WTC11 (cell line): Measurements from ENCODE around the gene TMEM119. TPM values are rescaled to one million over a fixed set of nuclear protein-coding genes. Genes with fewer than 3 reads are reported as not detected.

ENCODE experiments used
- ATAC-seq: fragments of 200-7000 bp; cut with Tn5 transposase; 2 replicates; pipeline ENCODE4 v1.10.0; 2021; ENCODE audit warnings: mild to moderate bottlenecking, moderate library complexity
- CTCF ChIA-PET: fragments of 300-600 bp; sonication (Branson Sonifier 250); formaldehyde crosslinking; loops from one replicate; lab custom pipeline; 2021; ENCODE audit warnings: antibody characterized with exemption; lab: Charles Lee
- POLR2A ChIA-PET: fragments of 350-600 bp; sonication (Branson Sonifier 250); formaldehyde crosslinking; loops from one replicate; lab custom pipeline; 2021; ENCODE audit warnings: antibody characterized with exemption; lab: Charles Lee
- DNase-seq: peaks from one replicate; pipeline ENCODE4 v3.0.0; 2021; ENCODE audit warnings: low spot score
- H3K27ac Mint-ChIP-seq: 2 replicates; pipeline ENCODE4 v1.8.0; 2021; ENCODE audit warnings: mixed read lengths
- H3K27me3 Mint-ChIP-seq: 2 replicates; pipeline ENCODE4 v1.8.0; 2021; ENCODE audit warnings: low read depth, mild to moderate bottlenecking, moderate library complexity, mixed read lengths
- H3K36me3 Mint-ChIP-seq: 2 replicates; pipeline ENCODE4 v1.8.0; 2021; ENCODE audit warnings: mixed read lengths
- H3K4me1 Mint-ChIP-seq: 2 replicates; pipeline ENCODE4 v1.8.0; 2022; ENCODE audit warnings: mixed read lengths
- H3K4me3 Mint-ChIP-seq: 2 replicates; pipeline ENCODE4 v1.8.0; 2021; ENCODE audit warnings: mild to moderate bottlenecking, moderate library complexity, mixed read lengths
- H3K9me3 Mint-ChIP-seq: 2 replicates; pipeline ENCODE4 v1.8.0; 2021; ENCODE audit warnings: mixed read lengths
- AR ChIP-seq: fragments of 250-450 bp; sonication (Bioruptor Pico); IDR thresholded peaks from 2 replicates; pipeline ENCODE4 v1.9.0; 2021; ENCODE audit warnings: mild to moderate bottlenecking
- ATF2 ChIP-seq: sonication (generic); formaldehyde crosslinking; IDR thresholded peaks from 2 replicates; pipeline ENCODE4 v1.8.1; 2022; ENCODE audit warnings: low read depth, missing genetic modification reagents, borderline replicate concordance
- CREM ChIP-seq: sonication (generic); formaldehyde crosslinking; IDR thresholded peaks from 2 replicates; pipeline ENCODE4 v1.8.1; 2022; ENCODE audit warnings: mild to moderate bottlenecking, missing genetic modification reagents, moderate library complexity
- E2F5 ChIP-seq: sonication (generic); formaldehyde crosslinking; IDR thresholded peaks from 2 replicates; pipeline ENCODE4 v1.8.1; 2022; ENCODE audit warnings: mild to moderate bottlenecking, moderate library complexity, missing genetic modification reagents
- ETV6 ChIP-seq: sonication (generic); formaldehyde crosslinking; IDR thresholded peaks from 2 replicates; pipeline ENCODE4 v1.8.1; 2022; ENCODE audit warnings: mild to moderate bottlenecking, missing genetic modification reagents
- MLX ChIP-seq: sonication (generic); formaldehyde crosslinking; IDR thresholded peaks from 2 replicates; pipeline ENCODE4 v1.8.1; 2023; ENCODE audit warnings: mild to moderate bottlenecking, missing genetic modification reagents, moderate library complexity
- NFYB ChIP-seq: sonication (generic); formaldehyde crosslinking; conservative IDR thresholded peaks from 2 replicates; pipeline ENCODE4 v1.8.0; 2022; ENCODE audit warnings: low read depth, missing genetic modification reagents
- PRRX2 ChIP-seq: fragments of 250-450 bp; sonication (Bioruptor Pico); IDR thresholded peaks from 2 replicates; pipeline ENCODE4 v1.8.0; 2021; ENCODE audit warnings: mild to moderate bottlenecking
- SMAD3 ChIP-seq: sonication (generic); formaldehyde crosslinking; IDR thresholded peaks from 2 replicates; pipeline ENCODE4 v1.8.0; 2022; ENCODE audit warnings: missing genetic modification reagents, mild to moderate bottlenecking, borderline replicate concordance
- STAT6 ChIP-seq: sonication (generic); formaldehyde crosslinking; conservative IDR thresholded peaks from 2 replicates; pipeline ENCODE4 v1.8.1; 2023; ENCODE audit warnings: mild to moderate bottlenecking, low read depth, missing genetic modification reagents, moderate library complexity
- ZBTB43 ChIP-seq: sonication (generic); formaldehyde crosslinking; IDR thresholded peaks from 2 replicates; pipeline ENCODE4 v1.8.1; 2023; ENCODE audit warnings: mild to moderate bottlenecking, missing genetic modification reagents
- ZMAT4 ChIP-seq: fragments of 250-450 bp; sonication (Bioruptor Pico); IDR thresholded peaks from 2 replicates; pipeline ENCODE4 v1.9.0; 2021; ENCODE audit warnings: mild to moderate bottlenecking
- ZNF263 ChIP-seq: sonication (generic); formaldehyde crosslinking; IDR thresholded peaks from 2 replicates; pipeline ENCODE4 v1.8.1; 2022; ENCODE audit warnings: low read depth, mild to moderate bottlenecking, moderate library complexity, missing genetic modification reagents
- ZNF396 ChIP-seq: fragments of 250-450 bp; sonication (Bioruptor Pico); IDR thresholded peaks from 2 replicates; pipeline ENCODE4 v1.8.0; 2021; ENCODE audit warnings: mild to moderate bottlenecking, moderate library complexity, borderline replicate concordance
- ZNF512 ChIP-seq: sonication (generic); formaldehyde crosslinking; IDR thresholded peaks from 2 replicates; pipeline ENCODE4 v1.8.1; 2022; ENCODE audit warnings: missing genetic modification reagents, borderline replicate concordance
- ZSCAN18 ChIP-seq: fragments of 250-450 bp; sonication (Bioruptor Pico); IDR thresholded peaks from 2 replicates; pipeline ENCODE4 v2.1.2; 2022; ENCODE audit warnings: mild to moderate bottlenecking, moderate library complexity
- total RNA-seq: library from RNA; stranded (reverse); gene quantifications from 3 replicates; pipeline ENCODE4 v1.2.3, GENCODE V29; 2021

The TMEM119 gene
- total RNA-seq, 1 experiment from 2014 or later: 0.20 TPM

- POLR2A ChIA-PET: no interaction called here
- Mint-ChIP-seq H3K9me3 (no peaks in the 10 kb centered on the region), H3K27me3 (no peaks in the 10 kb centered on the region), H3K4me3 (no peak overlapping the region), H3K36me3 (no peaks in the 10 kb centered on the region), H3K4me1 (peaks cover 12% of the 10 kb centered on the region), H3K27ac (no peak overlapping the region)
- DNase-seq (no peak), ATAC-seq (no peak)
- TF ChIP-seq SMAD3 (CRISPR knock-in tag): no peak
- no peak for TF ChIP-seq ZBTB43
- no peak for TF ChIP-seq ZMAT4 (CRISPR knock-in tag)
- TF ChIP-seq PRRX2 (CRISPR knock-in tag): no peak
- TF ChIP-seq ZSCAN18 (CRISPR knock-in tag): no peak
- TF ChIP-seq ATF2: no peak
- TF ChIP-seq ETV6 (CRISPR knock-in tag): no peak
- TF ChIP-seq STAT6: no peak
- TF ChIP-seq ZNF263: no peak
- no peak for TF ChIP-seq NFYB (CRISPR knock-in tag)
- TF ChIP-seq ZNF512 (CRISPR knock-in tag): no peak
- CTCF ChIA-PET: no interaction called here
These were observed 5.6 kb downstream of the TMEM119 start for GRCh38 chr12:108592033-108592909.

- POLR2A ChIA-PET: no interaction called here
- CTCF ChIA-PET: no interaction called here
- TF ChIP-seq MLX (no peak), ZNF396 (no peak), AR (CRISPR knock-in tag) (no peak), CREM (CRISPR knock-in tag) (no peak), ZMAT4 (CRISPR knock-in tag) (no peak), E2F5 (CRISPR knock-in tag) (no peak)
These were observed 6.5 kb downstream of the TMEM119 start for GRCh38 chr12:108591267-108591980.

More at GRCh38 chr12:108591267-108591980, 6.5 kb downstream of the TMEM119 start:
- peaks cover 12% of the 10 kb centered on the region for H3K4me1 Mint-ChIP-seq
- H3K27ac Mint-ChIP-seq: no peak overlapping the region
- no peaks in the 10 kb centered on the region for H3K36me3 Mint-ChIP-seq
- H3K9me3 Mint-ChIP-seq: no peaks in the 10 kb centered on the region
- DNase-seq (no peak), ATAC-seq (no peak)
- no peaks in the 10 kb centered on the region for H3K27me3 Mint-ChIP-seq
- no peak overlapping the region for H3K4me3 Mint-ChIP-seq
